Measurements from ENCODE around the gene TAS2R20. TPM values are rescaled to one million over a fixed set of nuclear protein-coding genes. Genes with fewer than 3 reads are reported as not detected.

TAS2R20 gene
- total RNA-seq, 1 experiment from 2014 or later: 1.3 TPM

- Histone ChIP-seq H4K91ac (ENCODE audit: insufficient read length, low read depth, low read length) (no peak overlapping the region), H3K79me2 (ENCODE audit: insufficient read depth, low read length) (no peaks in the 10 kb centered on the region), H2AK5ac (ENCODE audit: insufficient read length, low read length) (no peak overlapping the region), H3K4ac (ENCODE audit: low read depth, low read length) (no peak overlapping the region), H2BK20ac (ENCODE audit: low read depth, low read length, poor library complexity, severe bottlenecking) (no peak overlapping the region), H3K14ac (ENCODE audit: insufficient read depth, low read length) (no peak overlapping the region), H3K18ac (ENCODE audit: insufficient read length, low read depth, low read length) (no peak overlapping the region), H3K4me1 (ENCODE audit: insufficient read depth, low read length) (no peaks in the 10 kb centered on the region), H3K4me2 (ENCODE audit: insufficient read depth, insufficient read length, low read length) (no peak overlapping the region), H3K9me3 (ENCODE audit: control insufficient read depth, low read depth, low read length) (no peaks in the 10 kb centered on the region), H3T11ph (ENCODE audit: low read length) (no peak overlapping the region), H3K9ac (ENCODE audit: extremely low read depth, insufficient read length, low read length) (no peak overlapping the region), H2BK120ac (ENCODE audit: low read depth, low read length, poor library complexity, severe bottlenecking) (no peak overlapping the region), H4K8ac (replicated peaks; ENCODE audit: insufficient read length, low read depth, low read length) (no peak overlapping the region), H4K20me1 (ENCODE audit: control insufficient read depth, insufficient read depth, insufficient read length) (no peaks in the 10 kb centered on the region), H2AFZ (ENCODE audit: low read length) (no peak overlapping the region), H3K56ac (ENCODE audit: insufficient read length, low read depth, low read length) (no peak overlapping the region), H2BK15ac (ENCODE audit: low read depth, low read length) (no peak overlapping the region), H2BK5ac (ENCODE audit: insufficient read length, low read length) (no peak overlapping the region), H3K27me3 (ENCODE audit: insufficient read depth, low read length) (no peaks in the 10 kb centered on the region), H3K23ac (ENCODE audit: insufficient read length, low read depth, low read length) (no peak overlapping the region), H4K5ac (ENCODE audit: insufficient read length, low read depth, low read length) (no peak overlapping the region), H2BK12ac (ENCODE audit: insufficient read length, low read depth, low read length) (no peak overlapping the region), H3K79me1 (ENCODE audit: insufficient read depth, low read depth, low read length, poor library complexity, severe bottlenecking) (no peaks in the 10 kb centered on the region), H3K27ac (ENCODE audit: insufficient read length, low read depth, low read length) (no peak overlapping the region), H3K23me2 (ENCODE audit: insufficient read length, low read depth, low read length, poor library complexity, severe bottlenecking) (no peaks in the 10 kb centered on the region)
- H3K9me3 Mint-ChIP-seq: no peaks in the 10 kb centered on the region
- H3K4me1 Mint-ChIP-seq: no peaks in the 10 kb centered on the region
- H3K36me3 Mint-ChIP-seq (ENCODE audit: insufficient read depth in 1 of 3, low read depth in 3 of 3): peaks cover 2 to 15% (median 11%) of the 10 kb centered on the region in 3 experiments; a peak in 6 of 7 replicates
- DNase-seq: no peak
- TF ChIP-seq CTCF (conservative IDR thresholded peaks at IDR 0.05): no peak
- H3K4me3 Mint-ChIP-seq: no peak overlapping the region; a peak in 1 of 5 replicates
- H3K27me3 Mint-ChIP-seq (ENCODE audit: low read depth): no peaks in the 10 kb centered on the region
- H3K27ac Mint-ChIP-seq: no peak overlapping the region
Observed at GRCh38 chr12:10966314-10966713, 31.8 kb downstream of the TAS2R20 start.
